ENCODE measurements around the gene GPD2.
A peak's percentile ranks its signal among the peaks of the same experiment; 100 is the strongest.

GPD2 gene

DNA sequence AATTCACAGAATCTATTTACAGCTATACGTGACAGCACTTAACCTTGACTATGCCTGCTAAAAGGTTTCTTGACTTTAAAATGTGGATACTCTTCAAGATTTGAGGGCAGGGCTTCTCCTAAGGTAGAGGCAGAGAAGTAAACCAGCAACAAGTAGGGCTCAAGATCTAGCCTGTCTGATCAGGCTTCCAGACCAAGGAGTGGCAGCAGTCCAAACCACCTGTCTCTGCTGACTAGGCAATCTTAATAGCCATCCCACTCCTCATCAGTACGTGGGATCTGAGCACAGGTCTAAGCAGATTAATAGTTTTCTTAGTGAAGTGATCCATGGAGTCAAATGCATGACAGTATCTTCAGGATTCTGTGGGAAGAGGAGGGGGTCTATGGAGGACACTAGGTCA lies 100.4 kb downstream of the GPD2 start:
- DNase-seq = no peak

DNA sequence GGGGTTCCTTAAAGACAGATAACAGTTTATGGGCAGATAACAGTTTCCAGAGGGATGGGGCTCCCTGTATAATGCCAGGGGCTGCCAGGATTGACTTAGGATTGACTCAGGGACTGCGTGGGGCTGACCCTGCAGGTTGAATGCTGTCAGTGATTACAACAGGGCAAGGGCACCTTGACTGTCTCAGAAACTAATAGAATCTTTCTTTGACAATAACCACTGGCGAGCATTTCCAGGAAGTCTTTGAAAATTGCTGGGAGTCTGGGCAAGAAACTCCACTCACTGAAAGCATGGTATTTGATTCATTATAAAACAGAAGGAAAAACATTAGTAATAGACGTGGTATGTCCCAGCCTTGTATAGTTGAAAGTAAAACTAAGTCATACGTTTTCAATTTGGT lies 101.0 kb downstream of the GPD2 start:
- DNase-seq = no peak

DNA sequence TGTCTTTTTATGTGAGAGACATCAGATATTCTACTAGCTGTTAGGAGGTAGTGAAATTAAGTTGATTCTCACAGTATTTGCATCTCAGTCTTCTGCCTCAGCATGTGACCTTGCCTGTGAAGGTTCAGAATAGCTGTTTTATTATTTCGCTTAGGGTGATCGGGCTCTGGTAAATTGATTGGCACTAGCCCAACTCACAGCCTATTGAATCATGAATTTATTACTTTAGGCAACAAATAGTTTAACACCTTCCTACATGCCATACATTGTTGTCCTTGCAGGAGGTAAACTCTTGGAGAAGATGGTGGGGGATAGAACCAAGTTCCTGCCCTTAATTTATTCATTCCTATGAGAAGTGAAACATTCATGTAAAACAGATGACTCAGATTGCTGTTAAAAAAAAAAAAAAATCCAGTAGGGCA lies 101.9 kb downstream of the GPD2 start:
- DNase-seq = no peak

DNA sequence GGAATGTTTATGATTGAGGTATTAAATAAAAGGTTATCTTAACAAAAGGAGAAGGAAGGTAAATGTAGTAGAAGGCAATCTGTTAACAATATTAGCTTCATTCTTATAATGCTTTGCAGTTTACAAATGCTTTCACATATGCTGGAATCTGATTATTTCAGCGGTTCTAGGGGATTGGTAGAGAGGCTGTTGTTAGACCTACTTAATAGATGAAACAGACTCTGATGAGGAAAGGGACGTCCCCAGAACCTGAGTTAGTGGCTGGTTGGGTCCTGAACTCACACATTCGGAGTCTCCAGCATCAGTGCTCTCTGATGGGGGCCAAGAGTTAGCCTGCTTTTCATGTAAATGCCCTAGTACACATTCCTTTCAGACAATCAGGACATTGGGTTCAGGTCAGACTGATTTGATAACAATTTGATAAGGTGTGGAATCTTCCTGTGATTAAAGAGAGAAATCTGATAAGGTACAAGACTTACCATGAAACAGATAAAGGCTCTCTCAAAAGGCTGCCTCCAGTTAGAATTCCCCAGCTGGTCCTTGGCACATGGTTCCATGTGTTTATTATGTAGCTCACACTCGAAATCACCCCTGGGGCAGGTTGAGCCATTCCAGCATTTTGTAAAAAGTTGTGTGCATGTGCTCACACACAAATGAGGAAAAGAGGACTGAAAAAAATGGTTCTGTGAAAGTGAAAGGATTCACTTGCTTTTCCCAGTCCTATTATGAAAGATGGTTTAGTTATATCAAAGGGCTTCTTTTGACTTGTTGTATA lies 103.1 kb downstream of the GPD2 start:
- DNase-seq = no peak

GRCh38 chr2:156540706-156541105 lies 104.5 kb downstream of the GPD2 start:
- no peak for DNase-seq

DNA sequence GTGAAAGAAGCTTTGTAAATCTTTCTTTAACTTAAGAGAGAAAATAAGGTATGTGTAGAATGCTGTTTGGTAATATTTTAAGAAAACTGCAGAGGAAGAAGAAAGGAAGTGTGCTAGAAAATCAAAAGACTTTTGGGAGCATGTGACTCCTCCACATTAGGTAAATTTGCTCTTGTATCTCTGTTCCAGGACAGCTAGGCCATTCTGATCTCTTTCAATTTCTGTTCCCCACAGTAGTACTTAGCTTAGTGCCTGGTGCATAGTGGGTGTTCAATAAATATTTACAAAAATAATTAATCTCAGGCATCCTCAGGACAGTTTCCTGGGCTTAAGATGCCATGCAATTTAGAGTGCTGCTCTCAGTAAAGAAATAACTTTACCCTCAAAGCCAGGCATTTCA lies 105.0 kb downstream of the GPD2 start:
- no peak for DNase-seq

- DNase-seq = no peak
Measured at GRCh38 chr2:156541706-156542105, 105.5 kb downstream of the GPD2 start.

DNA sequence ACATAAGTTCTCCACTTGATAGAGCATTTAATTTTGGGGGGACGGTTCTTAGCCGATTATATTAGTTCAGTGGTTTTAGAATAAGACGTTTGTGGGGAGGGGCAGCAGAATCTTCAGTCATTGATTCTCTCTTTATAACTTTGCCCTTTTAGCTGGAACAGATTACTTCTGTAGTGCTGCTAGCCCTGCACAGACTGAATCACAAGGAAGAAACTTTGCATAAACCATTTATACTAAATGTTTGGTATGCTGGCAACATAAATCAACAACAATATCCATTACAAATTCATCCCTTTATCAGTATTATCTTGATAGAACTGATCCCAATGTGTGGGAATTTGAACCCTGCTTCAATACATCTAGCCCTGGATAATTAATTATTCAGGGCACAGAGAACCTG lies 112.2 kb downstream of the GPD2 start:
- no peak for DNase-seq

- DNase-seq = no peak
Measured at GRCh38 chr2:156553714-156554442, 117.7 kb downstream of the GPD2 start.

DNA sequence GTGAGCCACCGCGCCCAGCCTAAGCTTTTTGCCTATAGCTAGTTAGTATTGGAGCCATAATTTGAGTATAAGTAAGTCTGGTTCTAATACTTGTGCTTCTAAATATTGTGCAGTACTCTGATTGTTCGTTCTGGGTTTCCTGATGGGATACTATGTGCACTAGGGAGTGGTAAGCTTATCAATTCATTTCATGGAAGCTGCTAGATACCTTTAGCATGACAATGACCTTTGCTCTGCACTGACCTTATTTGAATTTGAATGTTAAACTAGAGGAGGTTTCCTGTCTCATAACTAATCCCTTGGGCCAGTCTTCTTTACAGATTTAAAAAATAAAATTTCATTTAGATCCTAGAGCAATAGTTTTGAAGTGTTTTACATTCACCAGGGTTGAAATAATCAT lies 125.1 kb downstream of the GPD2 start:
- no peak for DNase-seq

- peak; percentile 51 for DNase-seq
Measured at GRCh38 chr2:156562124-156562523, 125.9 kb downstream of the GPD2 start.

GRCh38 chr2:156563994-156564753 lies 128.0 kb downstream of the GPD2 start:
- DNase-seq = no peak

GRCh38 chr2:156565066-156565710 lies 129.0 kb downstream of the GPD2 start:
- no peak for DNase-seq

DNA sequence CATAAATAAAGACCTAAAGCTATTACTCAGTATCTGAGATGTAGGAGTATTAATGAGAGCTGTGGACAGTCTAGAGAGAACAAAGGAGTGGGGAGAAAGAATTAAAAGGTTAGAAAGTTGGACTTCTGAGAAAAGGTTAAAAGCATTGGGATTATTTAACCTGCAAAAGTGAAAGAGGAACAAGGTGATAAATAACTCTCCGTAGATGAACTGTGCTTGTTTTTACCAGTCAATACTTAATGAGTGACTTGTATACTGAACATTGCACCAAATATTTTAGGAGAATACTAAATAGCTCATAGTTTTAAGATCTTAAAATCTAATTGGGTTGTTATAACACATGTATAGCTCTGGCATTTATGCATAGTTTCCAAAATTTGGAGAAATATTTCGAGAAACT lies 137.5 kb downstream of the GPD2 start:
- no peak for DNase-seq

DNA sequence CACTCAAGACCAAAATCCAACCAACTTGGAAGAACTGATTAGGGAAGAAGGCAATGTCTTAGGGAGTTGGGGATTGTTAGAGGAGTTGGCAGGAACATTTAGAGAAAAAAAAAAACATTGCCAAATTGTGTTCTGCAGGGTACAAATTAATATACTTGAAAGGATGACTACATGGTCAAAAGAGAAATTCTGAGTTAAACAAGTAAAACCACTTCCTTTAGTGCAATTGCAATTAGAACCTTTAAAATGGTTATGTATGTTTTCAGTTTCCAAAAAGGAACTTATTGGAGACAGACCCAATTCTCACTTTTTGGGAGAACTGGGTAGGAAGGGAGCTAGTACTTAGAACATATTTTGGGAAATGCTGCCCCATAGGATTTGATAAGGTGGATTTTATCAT lies 137.9 kb downstream of the GPD2 start:
- DNase-seq = no peak

- no peak for DNase-seq
Measured at GRCh38 chr2:156576005-156576404, 139.8 kb downstream of the GPD2 start.

GRCh38 chr2:156580501-156580900 lies 144.3 kb downstream of the GPD2 start:
- DNase-seq = no peak

DNA sequence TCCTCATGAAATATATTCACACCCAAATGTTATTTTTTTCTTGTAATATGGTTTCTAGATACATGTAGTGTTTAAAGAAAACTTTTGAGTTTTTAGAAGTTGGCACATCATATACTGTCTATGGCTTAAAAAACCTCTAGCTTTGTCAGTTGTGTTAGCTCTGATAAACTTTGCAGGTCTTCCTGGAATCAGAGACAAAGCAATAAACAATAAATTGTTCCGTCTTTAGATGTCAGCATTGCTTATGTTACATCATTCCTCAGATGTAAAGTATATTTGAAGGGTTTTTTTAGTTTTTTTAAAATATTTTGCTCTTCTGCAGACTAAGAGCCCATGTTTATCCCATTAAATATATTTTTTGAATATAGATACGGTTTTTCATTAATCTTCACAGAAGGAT lies 145.1 kb downstream of the GPD2 start:
- DNase-seq = no peak

GRCh38 chr2:156585457-156585856 lies 149.3 kb downstream of the GPD2 start:
- DNase-seq = no peak

- no peak for DNase-seq
Measured at GRCh38 chr2:156586621-156587020, 150.4 kb downstream of the GPD2 start.

DNA sequence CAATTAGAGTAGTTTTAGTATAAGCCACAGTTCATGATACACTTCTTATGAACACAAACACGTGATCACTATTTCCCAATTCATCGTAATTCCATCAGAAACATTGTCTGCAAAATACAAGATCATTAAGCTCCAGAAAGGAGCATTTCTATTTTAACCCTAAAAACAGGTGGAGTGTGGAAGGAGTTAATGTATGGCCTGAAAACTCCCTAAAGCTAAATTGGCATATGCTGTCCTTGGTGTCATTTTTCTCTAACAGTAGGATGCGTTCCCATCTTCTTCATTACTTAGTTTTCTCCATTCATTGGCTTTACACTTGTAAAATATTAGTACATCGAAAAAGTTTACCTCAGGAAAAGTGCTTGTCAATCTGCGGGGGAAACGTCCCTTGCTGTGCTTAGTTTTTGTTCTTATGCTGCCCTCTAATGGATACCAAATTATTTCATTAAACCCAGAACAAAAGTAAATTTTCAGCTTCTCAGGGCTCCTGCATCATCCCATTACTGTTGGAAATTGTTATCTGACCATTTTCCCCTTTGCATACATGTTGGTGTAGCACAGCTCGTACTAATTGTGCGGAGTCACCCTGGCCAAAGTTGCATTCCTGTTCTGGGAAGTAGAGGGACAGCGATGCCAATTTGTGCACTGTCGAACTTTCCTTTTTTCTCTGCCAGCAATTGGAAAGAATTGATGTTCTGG lies 153.4 kb downstream of the GPD2 start:
- DNase-seq = no peak

GRCh38 chr2:156590085-156590739 lies 154.0 kb downstream of the GPD2 start:
- DNase-seq = no peak

Measured in NCI-H1092 (cell line).